GM23338 (cell line): ENCODE data around the gene CDCA5. TPM values are rescaled to one million over a fixed set of nuclear protein-coding genes. Genes with fewer than 3 reads are reported as not detected.
A peak's percentile ranks its signal among the peaks of the same experiment; 100 is the strongest.

Source experiments
- ATAC-seq: fragments of 200-7000 bp; cut with Tn5 transposase; 3 replicates; pipeline ENCODE4 v1.9.1; 2020
- DNase-seq: peaks from one replicate; pipeline ENCODE4 v3.0.0-alpha.2; 2015; ENCODE audit warnings: low spot score
- H2AFZ ChIP-seq: fragments of 200-600 bp; sonication (generic); 2 replicates; pipeline ENCODE4 v1.8.0; 2016; ENCODE audit warnings: antibody characterized with exemption, mild to moderate bottlenecking, moderate library complexity
- H3F3A ChIP-seq: fragments of 200-600 bp; sonication (generic); replicated peaks from 2 replicates; pipeline ENCODE4 v1.8.0; 2017; ENCODE audit warnings: antibody characterized with exemption, mixed run types, low read depth
- H3K27ac ChIP-seq: fragments of 200-600 bp; sonication (generic); 2 replicates; pipeline ENCODE4 v1.6.1; 2016; ENCODE audit warnings: low read depth
- H3K27me3 ChIP-seq: fragments of 200-600 bp; sonication (generic); 2 replicates; pipeline ENCODE4 v1.8.0; 2016; ENCODE audit warnings: mild to moderate bottlenecking, mixed run types, moderate library complexity; ENCODE audit not compliant: insufficient read depth
- H3K36me3 ChIP-seq: fragments of 200-600 bp; sonication (generic); 2 replicates; pipeline ENCODE4 v1.8.0; 2016; ENCODE audit warnings: mild to moderate bottlenecking; ENCODE audit not compliant: insufficient read depth
- H3K4me1 ChIP-seq: fragments of 200-600 bp; sonication (generic); 2 replicates; pipeline ENCODE4 v1.8.0; 2016; ENCODE audit warnings: mild to moderate bottlenecking, moderate library complexity; ENCODE audit not compliant: insufficient read depth
- H3K4me2 ChIP-seq: fragments of 200-600 bp; sonication (generic); 2 replicates; pipeline ENCODE4 v1.7.1; 2017; ENCODE audit warnings: mixed run types
- H3K4me3 ChIP-seq: fragments of 200-600 bp; sonication (generic); 2 replicates; pipeline ENCODE4 v1.6.1; 2016; ENCODE audit warnings: mixed run types
- H3K79me2 ChIP-seq: fragments of 200-600 bp; sonication (generic); replicated peaks from 2 replicates; pipeline ENCODE4 v1.8.0; 2017; ENCODE audit warnings: mild to moderate bottlenecking; ENCODE audit not compliant: insufficient read depth
- H3K9me2 ChIP-seq: fragments of 200-600 bp; sonication (generic); 2 replicates; pipeline ENCODE4 v1.8.0; 2017; ENCODE audit not compliant: insufficient read depth
- H4K20me1 ChIP-seq: fragments of 200-600 bp; sonication (generic); replicated peaks from 2 replicates; pipeline ENCODE4 v1.8.0; 2017; ENCODE audit warnings: mild to moderate bottlenecking; ENCODE audit not compliant: insufficient read depth
- H3K27ac Mint-ChIP-seq: 2 replicates; pipeline ENCODE4 v1.8.0; 2020; ENCODE audit warnings: inconsistent platforms, mild to moderate bottlenecking, moderate library complexity, mixed read lengths
- H3K27me3 Mint-ChIP-seq: 3 replicates; pipeline ENCODE4 v1.8.0; 2022; ENCODE audit warnings: low read depth, mild to moderate bottlenecking, moderate library complexity, mixed read lengths, inconsistent platforms; ENCODE audit not compliant: insufficient read depth, poor library complexity
- H3K36me3 Mint-ChIP-seq: 3 replicates; pipeline ENCODE4 v1.8.0; 2021; ENCODE audit warnings: low read depth, mild to moderate bottlenecking, inconsistent platforms, moderate library complexity, mixed read lengths
- H3K4me1 Mint-ChIP-seq: 3 replicates; pipeline ENCODE4 v1.8.0; 2020; ENCODE audit warnings: mild to moderate bottlenecking, inconsistent platforms, mixed read lengths
- H3K4me3 Mint-ChIP-seq: 3 replicates; pipeline ENCODE4 v1.8.0; 2021; ENCODE audit warnings: moderate library complexity, mild to moderate bottlenecking, inconsistent platforms, mixed read lengths
- H3K9me3 Mint-ChIP-seq: 3 replicates; pipeline ENCODE4 v1.8.0; 2020; ENCODE audit warnings: moderate library complexity, mild to moderate bottlenecking, inconsistent platforms, mixed read lengths
- CREB1 ChIP-seq: fragments of 250-450 bp; sonication (Bioruptor Pico); IDR thresholded peaks from 2 replicates; pipeline ENCODE4 v1.5.0; 2020; ENCODE audit warnings: low read depth, mild to moderate bottlenecking, moderate library complexity
- EZH2 ChIP-seq: fragments of 200-600 bp; sonication (generic); IDR thresholded peaks from one replicate; pipeline ENCODE4 v1.8.0; 2017; ENCODE audit warnings: antibody characterized with exemption, mild to moderate bottlenecking, low read depth; ENCODE audit not compliant: unreplicated experiment
- EZH2phosphoT487 ChIP-seq: fragments of 200-600 bp; sonication (generic); IDR thresholded peaks from one replicate; pipeline ENCODE4 v1.8.1; 2018; ENCODE audit warnings: antibody characterized with exemption; ENCODE audit not compliant: unreplicated experiment
- JUNB ChIP-seq: IDR thresholded peaks from one replicate; pipeline ENCODE4 v1.6.1; 2016; ENCODE audit warnings: antibody characterized with exemption; ENCODE audit not compliant: unreplicated experiment
- POLR2AphosphoS5 ChIP-seq: IDR thresholded peaks from 2 replicates; pipeline ENCODE4 v1.6.1; 2016; ENCODE audit warnings: antibody characterized with exemption, low read depth
- STAT1 ChIP-seq: IDR thresholded peaks from one replicate; pipeline ENCODE4 v1.6.1; 2016; ENCODE audit warnings: antibody characterized with exemption; ENCODE audit not compliant: unreplicated experiment
- polyA plus RNA-seq: library from polyadenylated mRNA; unstranded; fragments of >200 nt; fragmentation: Nextera tagmentation; extraction: Ambion mirVana; gene quantifications from 2 replicates; pipeline ENCODE4 v1.2.1, GENCODE V29; 2016
- total RNA-seq: library from RNA; depleted of rRNA; stranded (reverse); fragments of >200 nt; shearing (Covaris generic); gene quantifications from 2 replicates; pipeline ENCODE4 v1.2.3, GENCODE V29; 2014
- TF ChIP-seq, protein P1 (sequence below), 2 experiments: fragments of 200-600 bp in 1 of 2; sonication (generic) in 1 of 2; conservative IDR thresholded peaks; 2 replicates each; pipeline versions ENCODE4 v1.5.1 to v1.6.1; 2016 to 2017; ENCODE audit warnings: antibody characterized with exemption in 2 of 2, low read depth in 2 of 2, mild to moderate bottlenecking in 2 of 2, moderate library complexity in 1 of 2
- TF ChIP-seq, protein P2 (sequence below): IDR thresholded peaks from one replicate; pipeline ENCODE4 v1.6.1; 2018; ENCODE audit warnings: antibody characterized with exemption; ENCODE audit not compliant: unreplicated experiment

CDCA5 gene
- total and polyA plus RNA-seq, 2 experiments from 2014 or later: 53.3 to 70.9 TPM

DNA sequence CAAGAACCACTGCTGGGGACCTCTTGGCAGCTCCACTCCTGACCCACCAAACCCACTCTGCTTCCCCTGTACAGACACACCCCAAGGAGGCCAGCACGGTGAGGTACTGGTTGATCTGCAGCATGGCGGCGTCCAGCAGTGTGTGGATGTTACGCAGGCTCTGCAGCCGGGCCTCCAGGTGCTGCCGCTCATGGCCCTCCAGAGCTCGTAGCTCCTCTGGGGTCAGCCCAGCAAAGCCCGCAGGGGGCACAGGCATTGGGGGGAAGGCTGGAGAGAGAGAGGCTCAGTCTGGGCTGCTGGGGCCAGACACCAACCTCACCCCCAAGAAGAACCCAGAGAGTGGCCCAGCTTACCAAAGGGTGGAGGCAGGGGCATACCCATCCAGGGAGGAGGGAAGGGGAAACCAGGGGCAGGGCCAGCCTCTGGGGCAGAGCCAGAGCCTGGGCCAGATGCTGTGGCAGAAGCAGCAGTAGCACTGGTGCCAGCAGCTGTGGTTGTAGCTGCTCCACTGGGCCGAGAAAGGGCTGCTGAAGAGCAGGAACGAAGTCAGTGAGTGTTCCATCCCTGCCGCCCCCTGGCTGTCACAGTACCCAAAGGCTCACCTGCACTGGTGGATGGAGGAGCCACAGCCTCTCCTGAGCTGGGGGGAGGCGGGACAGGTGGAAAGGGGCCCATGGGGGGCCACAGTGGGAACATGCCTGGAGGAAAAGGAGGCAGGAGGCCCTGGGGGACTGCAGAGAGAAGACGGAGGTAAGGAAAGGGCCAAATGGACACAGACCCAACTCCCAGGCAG lies 46.0 kb upstream of the CDCA5 start:
- H3K4me1 ChIP-seq: peaks cover 8% of the 10 kb centered on the region; the same call in 1 of the 2 replicates
- H3K27ac ChIP-seq: no peak overlapping the region
- no peak overlapping the region for H3K4me2 ChIP-seq
- H3K36me3 ChIP-seq: peaks cover 6% of the 10 kb centered on the region
- no peak overlapping the region; the same call in 2 of the 3 replicates for H3K4me3 Mint-ChIP-seq
- H3K4me1 Mint-ChIP-seq: peaks cover 13% of the 10 kb centered on the region
- H2AFZ ChIP-seq: no peak overlapping the region
- H3K4me3 ChIP-seq: no peak overlapping the region
- no peaks in the 10 kb centered on the region; the same call in 2 of the 3 replicates for H3K9me3 Mint-ChIP-seq
- DNase-seq (peak; percentile 50), ATAC-seq (no peak)
- H3K36me3 Mint-ChIP-seq: peaks cover 48% of the 10 kb centered on the region
- H3K27me3 Mint-ChIP-seq: peaks cover 10% of the 10 kb centered on the region
- no peaks in the 10 kb centered on the region for H3K9me2 ChIP-seq
- TF ChIP-seq STAT1: no peak
- TF ChIP-seq JUNB: no peak
- TF ChIP-seq, protein P1, sequence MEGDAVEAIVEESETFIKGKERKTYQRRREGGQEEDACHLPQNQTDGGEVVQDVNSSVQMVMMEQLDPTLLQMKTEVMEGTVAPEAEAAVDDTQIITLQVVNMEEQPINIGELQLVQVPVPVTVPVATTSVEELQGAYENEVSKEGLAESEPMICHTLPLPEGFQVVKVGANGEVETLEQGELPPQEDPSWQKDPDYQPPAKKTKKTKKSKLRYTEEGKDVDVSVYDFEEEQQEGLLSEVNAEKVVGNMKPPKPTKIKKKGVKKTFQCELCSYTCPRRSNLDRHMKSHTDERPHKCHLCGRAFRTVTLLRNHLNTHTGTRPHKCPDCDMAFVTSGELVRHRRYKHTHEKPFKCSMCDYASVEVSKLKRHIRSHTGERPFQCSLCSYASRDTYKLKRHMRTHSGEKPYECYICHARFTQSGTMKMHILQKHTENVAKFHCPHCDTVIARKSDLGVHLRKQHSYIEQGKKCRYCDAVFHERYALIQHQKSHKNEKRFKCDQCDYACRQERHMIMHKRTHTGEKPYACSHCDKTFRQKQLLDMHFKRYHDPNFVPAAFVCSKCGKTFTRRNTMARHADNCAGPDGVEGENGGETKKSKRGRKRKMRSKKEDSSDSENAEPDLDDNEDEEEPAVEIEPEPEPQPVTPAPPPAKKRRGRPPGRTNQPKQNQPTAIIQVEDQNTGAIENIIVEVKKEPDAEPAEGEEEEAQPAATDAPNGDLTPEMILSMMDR (conservative IDR thresholded peaks at IDR 0.05; ENCODE audit: low read depth in 2 of 2): peak in 1 of 2 experiments; percentile 53; a peak in 3 of 4 replicates
- no peaks in the 10 kb centered on the region for H4K20me1 ChIP-seq
- 0 out of 2 replicates have a peak, but pooled peaks cover 15% of the 10 kb centered on the region for H3F3A ChIP-seq
- no peaks in the 10 kb centered on the region for H3K27me3 ChIP-seq
- no peak overlapping the region for H3K27ac Mint-ChIP-seq
- H3K79me2 ChIP-seq: peaks cover 19% of the 10 kb centered on the region

DNA sequence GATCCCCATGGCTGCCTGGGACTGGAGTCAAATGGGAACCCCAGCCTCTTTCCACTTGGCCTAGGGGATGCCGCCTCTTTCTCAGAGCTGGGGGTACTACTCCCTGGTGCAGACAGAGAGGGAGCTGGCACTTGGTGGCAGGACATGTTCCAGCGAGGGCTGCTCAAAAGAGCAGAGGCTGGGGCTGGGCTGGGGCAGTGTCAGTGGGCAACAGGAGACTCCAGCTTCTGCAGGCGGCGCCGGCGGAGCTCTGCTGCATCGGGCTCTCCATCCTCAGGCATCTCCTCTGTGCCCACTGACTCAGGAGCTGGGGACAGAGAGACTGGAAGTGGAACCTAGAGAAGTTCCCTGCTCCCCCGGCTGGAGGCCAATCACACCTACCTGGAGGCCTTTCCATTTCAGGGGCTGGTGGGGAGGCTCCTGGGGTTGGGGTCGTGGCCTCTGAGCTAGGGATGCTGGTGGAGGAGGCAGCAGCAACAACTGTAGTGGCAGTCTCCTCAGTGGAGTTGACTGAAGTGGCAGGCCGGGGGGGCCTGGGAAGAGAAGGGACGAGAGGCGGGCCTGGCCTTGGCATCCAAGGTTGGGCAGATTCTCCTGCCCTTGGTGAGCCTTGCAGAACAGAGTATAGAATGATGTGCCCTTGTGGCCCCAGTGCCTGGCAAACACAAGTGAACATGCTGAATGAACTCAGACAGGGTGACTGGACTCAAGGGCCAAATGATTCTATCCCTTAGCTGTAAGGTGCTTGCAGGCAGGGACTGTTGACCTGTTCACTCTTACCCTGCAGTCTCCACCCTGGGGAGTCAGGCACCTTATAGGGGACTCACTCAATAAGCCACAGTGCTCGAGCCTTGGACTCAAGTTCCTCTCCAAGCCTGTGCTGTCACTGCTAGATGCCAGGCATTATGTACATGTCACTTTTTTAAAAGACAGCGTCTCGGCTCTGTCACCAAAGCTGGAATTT lies 44.6 kb upstream of the CDCA5 start:
- Histone ChIP-seq H3K36me3 (peaks cover 6% of the 10 kb centered on the region), H3F3A (0 out of 2 replicates have a peak, but pooled peaks cover 10% of the 10 kb centered on the region), H4K20me1 (peaks cover 3% of the 10 kb centered on the region; the same call in 1 of the 2 replicates), H3K27me3 (no peaks in the 10 kb centered on the region), H3K4me2 (no peak overlapping the region), H3K79me2 (peaks cover 24% of the 10 kb centered on the region), H3K4me1 (peaks cover 6% of the 10 kb centered on the region; the same call in 1 of the 2 replicates), H3K4me3 (no peak overlapping the region), H3K9me2 (no peaks in the 10 kb centered on the region), H2AFZ (no peak overlapping the region), H3K27ac (no peak overlapping the region)
- no peak for ATAC-seq
- H3K4me3 Mint-ChIP-seq: no peak overlapping the region
- H3K27me3 Mint-ChIP-seq: peaks cover 3% of the 10 kb centered on the region
- TF ChIP-seq, protein P1 (conservative IDR thresholded peaks at IDR 0.05; ENCODE audit: low read depth in 2 of 2): no peak
- TF ChIP-seq, protein P2, sequence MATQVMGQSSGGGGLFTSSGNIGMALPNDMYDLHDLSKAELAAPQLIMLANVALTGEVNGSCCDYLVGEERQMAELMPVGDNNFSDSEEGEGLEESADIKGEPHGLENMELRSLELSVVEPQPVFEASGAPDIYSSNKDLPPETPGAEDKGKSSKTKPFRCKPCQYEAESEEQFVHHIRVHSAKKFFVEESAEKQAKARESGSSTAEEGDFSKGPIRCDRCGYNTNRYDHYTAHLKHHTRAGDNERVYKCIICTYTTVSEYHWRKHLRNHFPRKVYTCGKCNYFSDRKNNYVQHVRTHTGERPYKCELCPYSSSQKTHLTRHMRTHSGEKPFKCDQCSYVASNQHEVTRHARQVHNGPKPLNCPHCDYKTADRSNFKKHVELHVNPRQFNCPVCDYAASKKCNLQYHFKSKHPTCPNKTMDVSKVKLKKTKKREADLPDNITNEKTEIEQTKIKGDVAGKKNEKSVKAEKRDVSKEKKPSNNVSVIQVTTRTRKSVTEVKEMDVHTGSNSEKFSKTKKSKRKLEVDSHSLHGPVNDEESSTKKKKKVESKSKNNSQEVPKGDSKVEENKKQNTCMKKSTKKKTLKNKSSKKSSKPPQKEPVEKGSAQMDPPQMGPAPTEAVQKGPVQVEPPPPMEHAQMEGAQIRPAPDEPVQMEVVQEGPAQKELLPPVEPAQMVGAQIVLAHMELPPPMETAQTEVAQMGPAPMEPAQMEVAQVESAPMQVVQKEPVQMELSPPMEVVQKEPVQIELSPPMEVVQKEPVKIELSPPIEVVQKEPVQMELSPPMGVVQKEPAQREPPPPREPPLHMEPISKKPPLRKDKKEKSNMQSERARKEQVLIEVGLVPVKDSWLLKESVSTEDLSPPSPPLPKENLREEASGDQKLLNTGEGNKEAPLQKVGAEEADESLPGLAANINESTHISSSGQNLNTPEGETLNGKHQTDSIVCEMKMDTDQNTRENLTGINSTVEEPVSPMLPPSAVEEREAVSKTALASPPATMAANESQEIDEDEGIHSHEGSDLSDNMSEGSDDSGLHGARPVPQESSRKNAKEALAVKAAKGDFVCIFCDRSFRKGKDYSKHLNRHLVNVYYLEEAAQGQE: no peak
- TF ChIP-seq POLR2AphosphoS5 (no peak), EZH2 (no peak), JUNB (no peak), CREB1 (CRISPR knock-in tag) (no peak), STAT1 (no peak), EZH2phosphoT487 (no peak)
- peaks cover 57% of the 10 kb centered on the region for H3K36me3 Mint-ChIP-seq
- no peak for DNase-seq
- no peaks in the 10 kb centered on the region; the same call in 2 of the 3 replicates for H3K9me3 Mint-ChIP-seq
- H3K4me1 Mint-ChIP-seq: peaks cover 10% of the 10 kb centered on the region
- no peak overlapping the region for H3K27ac Mint-ChIP-seq
